Adipose tissue (tissue), 3 donors: ENCODE data around the gene CARF. TPM values are rescaled to one million over a fixed set of nuclear protein-coding genes. Genes with fewer than 3 reads are reported as not detected.
"Not testable (repeated sequence)": the region's sequence is repeated elsewhere in the genome, so short reads cannot be mapped to it uniquely, and the experiment has no call there.

ENCODE experiments used
- H3K27ac ChIP-seq: one replicate; pipeline ENCODE4 v1.5.1; 2013; ENCODE audit warnings: low read depth, low read length
- WGBS, 3 donors: extraction: QIAGEN DNeasy Blood & Tissue Kit; methylation state at CpG; one replicate each; pipeline ENCODE4 v1.1.7; 2013; 5-methylcytosine and 5-hydroxymethylcytosine counted together
- polyA plus RNA-seq, 3 donors: library from polyadenylated mRNA; stranded (reverse); fragments of 200-250 nt; gene quantifications; one replicate each; pipeline ENCODE4 v1.2.3, GENCODE V29; 2013
- donor health status: healthy with polysubstance abuse.
- donor health status: Bipolar disorder and iron deficiency.
- donor health status: healthy.

CARF gene, protein sequence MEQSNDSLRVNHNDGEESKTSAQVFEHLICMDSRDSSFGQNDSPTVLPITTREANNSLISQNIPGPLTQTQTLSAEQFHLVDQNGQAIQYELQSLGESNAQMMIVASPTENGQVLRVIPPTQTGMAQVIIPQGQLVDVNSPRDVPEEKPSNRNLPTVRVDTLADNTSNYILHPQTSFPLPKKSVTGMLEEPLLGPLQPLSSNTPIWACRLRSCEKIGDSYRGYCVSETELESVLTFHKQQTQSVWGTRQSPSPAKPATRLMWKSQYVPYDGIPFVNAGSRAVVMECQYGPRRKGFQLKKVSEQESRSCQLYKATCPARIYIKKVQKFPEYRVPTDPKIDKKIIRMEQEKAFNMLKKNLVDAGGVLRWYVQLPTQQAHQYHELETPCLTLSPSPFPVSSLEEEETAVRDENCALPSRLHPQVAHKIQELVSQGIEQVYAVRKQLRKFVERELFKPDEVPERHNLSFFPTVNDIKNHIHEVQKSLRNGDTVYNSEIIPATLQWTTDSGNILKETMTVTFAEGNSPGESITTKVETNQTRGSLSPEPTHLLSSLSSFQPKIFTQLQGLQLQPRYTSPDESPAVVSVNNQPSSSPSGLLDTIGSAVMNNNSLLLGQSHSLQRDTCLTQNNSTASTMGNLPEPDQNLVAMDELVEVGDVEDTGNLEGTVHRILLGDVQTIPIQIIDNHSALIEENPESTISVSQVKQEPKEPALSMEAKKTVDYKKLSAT
- polyA plus RNA-seq: 1 to 10 TPM; 1.7 to 2.2 (median 1.8) TPM

DNA sequence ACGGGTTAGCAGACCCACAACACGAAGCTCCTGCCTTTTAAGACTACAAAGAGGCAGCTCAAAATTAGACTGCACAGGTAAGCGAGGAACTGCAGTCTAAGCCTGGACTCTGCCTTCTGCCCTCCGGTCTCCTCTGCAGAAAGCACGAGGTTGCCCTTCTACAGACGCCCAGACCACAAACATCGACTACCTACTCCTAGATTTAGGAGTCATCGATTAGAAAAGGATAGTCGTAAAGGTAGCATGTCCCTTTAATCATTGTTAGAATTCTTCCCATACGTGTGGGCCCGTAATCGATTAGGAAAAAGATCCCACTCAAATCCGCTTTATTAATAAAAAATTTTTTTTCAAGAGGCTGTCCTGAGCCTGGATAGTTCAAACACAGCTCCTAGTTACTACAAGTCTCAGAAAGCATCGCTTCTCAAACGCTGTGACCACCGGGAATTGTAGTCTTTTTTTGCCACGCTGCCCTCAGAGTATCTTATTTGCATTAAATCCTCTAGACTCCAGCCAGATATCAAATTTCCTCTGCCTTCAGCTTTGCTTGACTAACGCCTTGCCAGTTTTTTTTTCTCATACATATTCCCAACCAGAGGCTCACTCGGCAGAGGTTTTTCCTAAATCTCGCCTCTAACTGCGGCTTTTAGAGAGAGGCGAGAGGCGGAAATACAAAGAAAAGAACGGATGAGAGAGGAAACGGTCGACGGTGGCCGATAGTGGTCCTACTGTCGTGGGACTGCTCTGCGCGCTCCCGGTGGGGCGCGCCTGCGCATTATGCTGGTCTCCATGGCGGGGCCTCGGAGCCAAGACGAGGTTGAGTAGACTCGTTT lies at the start of gene CARF, which contains the start of gene WDR12:
Gene CARF, plus strand, starts transcription at position 764 of the 830 bp plus-strand sequence. CDS start 29,628 bp downstream, outside the sequence.
Gene WDR12, minus strand, starts transcription at position 162 of the 830 bp plus-strand sequence. CDS start 197 bp downstream, outside the sequence.
- peak within 1 kb of the TSS; percentile 48 for H3K27ac ChIP-seq
- WGBS, 3 donors: 0 to 1% (median 0%) methylated on average over 39 of the region's 39 CpGs

DNA sequence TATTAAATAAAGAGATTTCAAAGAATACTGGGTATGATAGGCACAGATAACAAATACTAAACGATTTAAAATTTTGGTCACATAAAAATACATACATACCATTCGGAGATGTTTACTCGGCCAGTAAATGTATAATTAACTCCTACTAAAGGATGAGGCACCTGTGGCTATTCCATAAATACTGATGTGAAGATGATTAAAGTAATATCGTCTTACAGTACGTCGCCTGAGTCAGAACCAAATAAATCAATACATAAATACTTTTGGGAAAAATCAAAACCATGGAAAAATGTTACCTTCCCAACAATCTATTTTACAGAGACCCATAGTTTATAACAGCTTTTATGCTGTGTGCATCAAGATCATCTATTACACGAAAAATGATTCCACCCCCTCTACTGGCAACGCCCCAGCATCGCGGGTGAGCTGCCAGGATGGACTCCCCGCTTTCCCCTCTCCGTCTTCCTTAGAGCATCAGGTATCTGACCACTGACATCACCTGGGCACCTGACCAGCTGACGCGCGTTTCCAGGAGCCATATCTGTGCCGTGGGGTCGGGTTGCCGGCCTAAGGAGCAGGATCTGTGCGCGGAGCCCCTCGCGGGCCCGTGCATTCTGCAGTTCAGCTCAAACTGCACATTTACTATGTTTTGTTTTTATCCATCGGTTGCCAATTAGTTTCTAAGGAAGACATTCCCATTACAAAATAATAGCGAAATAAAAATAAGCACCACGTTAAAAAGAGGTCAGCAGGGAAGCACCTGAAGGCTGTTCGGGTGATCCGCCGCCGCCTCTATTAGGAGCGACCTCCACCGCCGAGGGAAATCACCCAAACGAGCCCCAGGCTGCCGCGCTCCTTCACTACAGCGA lies 41.4 kb upstream of the CARF start:
- peak overlapping the region; percentile 45 for H3K27ac ChIP-seq
- WGBS, 3 donors: 2 to 5% (median 5%) methylated on average over 37 of the region's 37 CpGs

DNA sequence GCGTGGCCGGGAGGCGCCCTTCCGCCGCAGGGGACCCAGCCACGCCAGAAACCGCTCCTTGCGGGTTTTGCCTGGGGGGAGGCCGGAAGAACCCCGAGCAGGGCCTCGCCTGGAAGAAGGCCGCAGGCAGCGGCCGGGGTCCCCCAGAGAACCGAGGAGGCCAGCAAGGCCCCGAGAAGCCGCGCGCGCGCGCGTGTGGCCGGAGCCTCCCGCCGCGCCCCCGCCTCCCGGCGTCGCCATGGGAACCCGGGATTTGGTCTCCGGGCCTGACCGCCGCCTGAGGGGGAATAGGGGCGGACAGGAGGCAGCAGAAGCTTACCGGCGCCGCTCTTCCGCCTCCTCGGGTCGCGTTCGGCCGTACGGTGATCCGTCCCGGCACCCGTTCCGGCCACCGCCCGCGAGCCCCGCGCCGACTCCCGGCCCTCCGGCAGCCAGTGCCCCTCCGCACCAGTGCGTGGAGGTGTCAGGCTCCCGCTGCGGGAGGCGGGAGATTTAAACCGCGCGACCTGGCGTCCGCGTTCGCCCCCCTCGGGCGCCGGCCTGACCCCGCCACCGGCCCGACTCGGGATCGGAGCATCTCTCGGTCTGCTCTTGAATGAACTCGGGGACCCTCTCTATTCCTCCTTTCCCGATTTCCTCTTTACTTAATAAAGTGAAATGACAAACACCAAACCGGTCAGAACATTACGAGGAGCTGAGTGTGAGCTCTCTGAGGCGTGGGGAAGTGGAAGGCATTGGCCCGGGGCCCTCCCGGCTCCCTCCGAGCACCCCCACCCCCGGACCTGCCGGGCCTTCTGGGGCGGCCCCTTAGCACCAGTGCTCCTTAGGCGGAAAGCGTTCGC lies 40.6 kb upstream of the CARF start, which contains the start of gene ICA1L:
Gene ICA1L, minus strand, starts transcription at position 467 of the 842 bp plus-strand sequence. CDS start 42,757 bp downstream, outside the sequence.
- 0 to 1% (median 1%) methylated on average over 86 to 93 of the region's 93 CpGs for WGBS, 3 donors

DNA sequence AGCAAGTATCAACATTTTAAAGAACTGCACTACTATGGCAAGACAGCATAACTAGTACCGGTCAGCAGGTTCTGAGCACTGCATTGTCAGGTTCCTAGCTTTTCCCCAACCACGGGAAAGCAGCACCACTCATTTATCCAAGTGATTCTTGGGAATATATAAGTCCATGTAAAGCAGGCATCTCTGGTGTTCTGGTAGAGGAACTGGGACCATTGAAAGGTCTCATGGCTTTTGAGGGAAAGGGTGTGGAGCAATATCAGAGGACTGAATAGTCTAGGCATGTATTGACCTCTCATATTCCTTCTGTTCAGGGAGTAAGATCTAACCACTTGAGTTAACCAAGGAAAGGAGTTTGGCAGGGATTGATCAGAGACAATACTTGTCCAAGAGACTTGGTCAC lies 34.4 kb upstream of the CARF start:
- H3K27ac ChIP-seq: no peak overlapping the region
- 94 to 99% (median 96%) methylated on average over 2 of the region's 2 CpGs for WGBS, 3 donors

More for the DNA sequence above, 40.6 kb upstream of the CARF start, which contains the start of gene ICA1L:
- H3K27ac ChIP-seq: peak within 1 kb of the TSS; percentile 45

GRCh38 chr2:202881570-202881969 lies 30.5 kb upstream of the CARF start:
- no peak overlapping the region for H3K27ac ChIP-seq
- 91 to 94% (median 93%) methylated on average over 4 of the region's 4 CpGs for WGBS, 3 donors

- no peak overlapping the region for H3K27ac ChIP-seq
- WGBS, 3 donors: 69 to 94% (median 83%) methylated on average over 5 of the region's 5 CpGs
These were observed 27.9 kb upstream of the CARF start for GRCh38 chr2:202883987-202884675.

DNA sequence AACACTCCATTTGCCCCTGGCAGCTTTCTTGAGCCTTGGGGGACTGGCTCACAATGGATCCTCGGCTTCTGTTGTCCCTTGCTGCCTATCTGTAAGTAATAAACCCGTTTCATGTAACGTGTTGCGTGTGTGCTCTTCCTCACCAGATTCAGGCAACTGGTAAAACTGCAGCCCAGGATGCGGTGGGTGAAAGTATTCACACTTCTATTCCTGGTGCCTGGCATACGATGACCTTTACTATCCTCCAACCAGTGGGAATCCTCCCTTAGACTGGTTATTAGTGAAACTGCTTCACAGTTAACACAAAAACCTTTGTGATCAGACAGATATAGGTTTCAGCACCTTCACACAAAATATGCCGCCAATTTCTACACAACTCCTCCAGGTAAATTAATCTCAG lies 26.9 kb upstream of the CARF start:
- WGBS, 3 donors: 86 to 96% (median 95%) methylated on average over 7 of the region's 7 CpGs
- H3K27ac ChIP-seq: no peak overlapping the region

- not testable (repeated sequence) for H3K27ac ChIP-seq
These were observed 6.6 kb upstream of the CARF start for GRCh38 chr2:202905507-202905906.

- WGBS, 3 donors: 79 to 87% (median 86%) methylated on average over 5 of the region's 5 CpGs
- H3K27ac ChIP-seq: no peak overlapping the region
These were observed 3.9 kb upstream of the CARF start for GRCh38 chr2:202908186-202908585.

GRCh38 chr2:202909394-202910192 lies 2.5 kb upstream of the CARF start:
- whole genome bisulfite sequencing, 3 donors: 89 to 93% (median 90%) methylated on average over 6 of the region's 6 CpGs
- H3K27ac ChIP-seq: no peak overlapping the region

- WGBS, 3 donors: 73 to 95% (median 92%) methylated on average over 5 of the region's 5 CpGs
- not testable (repeated sequence) for H3K27ac ChIP-seq
These were observed 1.8 kb upstream of the CARF start for GRCh38 chr2:202910250-202910649.

GRCh38 chr2:202910698-202911097 lies 1.4 kb upstream of the CARF start:
- no peak overlapping the region for H3K27ac ChIP-seq
- WGBS, 3 donors: 10 to 14% (median 13%) methylated on average over 3 of the region's 3 CpGs

GRCh38 chr2:202911203-202911511 lies 918 bp upstream of the CARF start:
- no peak overlapping the region for H3K27ac ChIP-seq
- 0% methylated on average over 8 of the region's 8 CpGs for WGBS, 3 donors

DNA sequence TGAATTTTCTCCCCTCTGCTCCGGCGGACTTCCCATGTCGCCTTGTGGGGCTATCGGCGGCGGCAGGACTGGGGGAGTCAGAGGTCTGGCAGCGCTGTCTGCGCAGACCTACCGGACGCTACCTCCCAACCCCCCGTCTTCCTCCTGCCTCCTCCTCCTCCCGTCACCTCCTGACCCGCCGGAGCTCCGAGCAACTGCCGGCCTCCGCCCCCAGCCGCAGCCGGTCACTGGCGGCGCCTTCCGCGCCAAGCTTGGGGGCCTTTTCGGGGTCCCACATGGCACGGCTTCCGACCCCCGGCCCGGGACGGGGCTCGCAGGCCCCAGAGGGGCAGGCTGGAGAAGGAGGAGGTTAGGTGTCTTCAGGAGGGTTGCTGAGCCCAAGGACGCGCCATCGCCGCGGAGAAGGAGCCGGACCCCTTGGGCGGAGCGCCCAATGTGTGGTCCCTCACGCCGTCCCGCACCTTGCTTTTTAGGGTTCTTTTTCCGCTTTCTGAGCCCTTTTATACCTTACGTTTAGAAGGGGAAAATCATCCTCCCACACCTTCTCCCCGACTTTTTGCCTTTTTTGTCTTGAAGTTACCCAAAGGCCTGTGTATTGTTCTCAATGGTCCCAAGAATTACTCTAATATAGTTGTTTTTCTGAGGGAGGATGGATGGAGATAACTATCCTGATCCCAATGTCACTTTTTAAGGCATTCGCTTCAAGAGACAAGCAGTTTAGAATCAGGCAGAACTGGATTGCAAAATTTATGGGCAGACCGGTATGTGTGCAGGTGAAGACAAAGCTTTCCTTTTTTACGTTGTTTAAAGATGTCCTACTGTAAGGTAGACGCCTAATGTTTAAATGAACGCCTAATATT lies 497 bp downstream of the CARF start:
- H3K27ac ChIP-seq: not testable (repeated sequence)
- WGBS, 3 donors: 2 to 3% (median 3%) methylated on average over 6 to 18 of the region's 49 CpGs

- no peak overlapping the region for H3K27ac ChIP-seq
- 90 to 97% (median 94%) methylated on average over 1 of the region's 1 CpG for WGBS, 3 donors
These were observed 6.8 kb downstream of the CARF start for GRCh38 chr2:202918860-202919259.
